AG04450 (cell line): Measurements from ENCODE around the gene CDH4. TPM values are rescaled to one million over a fixed set of nuclear protein-coding genes. Genes with fewer than 3 reads are reported as not detected.

Experiments used
- CTCF ChIA-PET: fragments of 300-600, 350-600 bp; formaldehyde crosslinking; extraction: SDS; loops from one replicate; lab custom pipeline; 2022; ENCODE audit warnings: antibody characterized with exemption, inconsistent platforms; lab: Charles Lee
- POLR2A ChIA-PET: fragments of 350-600 bp; formaldehyde crosslinking; extraction: SDS; loops from one replicate; lab custom pipeline; 2021; ENCODE audit warnings: antibody characterized with exemption, inconsistent platforms; lab: Yijun Ruan, JAX
- DNase-seq: peaks from one replicate; pipeline ENCODE4 v3.0.0-alpha.2; 2011; ENCODE audit warnings: low read depth, low spot score
- H3K27ac ChIP-seq: one replicate; pipeline ENCODE4 v1.5.1; 2012; ENCODE audit warnings: low read depth, low read length, control low read depth
- H3K27me3 ChIP-seq: one replicate; pipeline ENCODE4 v1.6.0; 2012; ENCODE audit warnings: low read length; ENCODE audit not compliant: control insufficient read depth, insufficient read depth
- H3K4me3 ChIP-seq: 2 replicates; pipeline ENCODE4 v1.5.1; 2011; ENCODE audit warnings: mild to moderate bottlenecking, low read depth, low read length, control low read depth
- H3K9me3 ChIP-seq: 2 replicates; pipeline ENCODE4 v1.5.1; 2012; ENCODE audit warnings: low read length; ENCODE audit not compliant: control insufficient read depth, insufficient read depth
- polyA plus RNA-seq: library from polyadenylated mRNA; depleted of rRNA; stranded (reverse); fragments of >200 nt; gene quantifications from 2 replicates; pipeline ENCODE4 v1.2.3, GENCODE V29; 2011
- TF ChIP-seq, protein P1 (sequence below): IDR thresholded peaks from 2 replicates; pipeline ENCODE4 v1.5.1; 2011; ENCODE audit warnings: low read depth, low read length, control low read depth, inconsistent platforms

CDH4 gene
- polyA plus RNA-seq, 1 experiment, result 1.6 TPM

DNA sequence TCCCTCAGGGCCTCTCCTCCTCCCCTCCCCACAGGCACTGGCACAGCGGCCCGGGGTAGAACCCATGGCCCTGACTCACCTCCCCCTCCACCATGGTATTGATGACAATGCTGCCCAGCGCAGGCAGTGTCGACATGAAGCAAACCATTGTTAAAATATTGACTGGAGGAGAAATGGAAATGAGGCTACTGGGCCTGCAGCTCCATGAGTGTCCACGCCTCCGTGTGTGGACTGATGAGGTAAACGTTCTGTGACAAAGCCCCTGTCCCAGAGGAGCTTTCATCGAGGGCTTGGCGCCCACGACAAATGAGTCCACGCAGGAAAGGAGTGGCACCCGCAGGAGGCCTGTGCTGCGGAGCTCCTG, 410.9 kb downstream of the CDH4 start:
- TF ChIP-seq, protein P1, sequence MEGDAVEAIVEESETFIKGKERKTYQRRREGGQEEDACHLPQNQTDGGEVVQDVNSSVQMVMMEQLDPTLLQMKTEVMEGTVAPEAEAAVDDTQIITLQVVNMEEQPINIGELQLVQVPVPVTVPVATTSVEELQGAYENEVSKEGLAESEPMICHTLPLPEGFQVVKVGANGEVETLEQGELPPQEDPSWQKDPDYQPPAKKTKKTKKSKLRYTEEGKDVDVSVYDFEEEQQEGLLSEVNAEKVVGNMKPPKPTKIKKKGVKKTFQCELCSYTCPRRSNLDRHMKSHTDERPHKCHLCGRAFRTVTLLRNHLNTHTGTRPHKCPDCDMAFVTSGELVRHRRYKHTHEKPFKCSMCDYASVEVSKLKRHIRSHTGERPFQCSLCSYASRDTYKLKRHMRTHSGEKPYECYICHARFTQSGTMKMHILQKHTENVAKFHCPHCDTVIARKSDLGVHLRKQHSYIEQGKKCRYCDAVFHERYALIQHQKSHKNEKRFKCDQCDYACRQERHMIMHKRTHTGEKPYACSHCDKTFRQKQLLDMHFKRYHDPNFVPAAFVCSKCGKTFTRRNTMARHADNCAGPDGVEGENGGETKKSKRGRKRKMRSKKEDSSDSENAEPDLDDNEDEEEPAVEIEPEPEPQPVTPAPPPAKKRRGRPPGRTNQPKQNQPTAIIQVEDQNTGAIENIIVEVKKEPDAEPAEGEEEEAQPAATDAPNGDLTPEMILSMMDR, result no peak
- no peak for DNase-seq
- no peak overlapping the region for H3K27ac ChIP-seq
- CTCF ChIA-PET, result interaction anchor here (0.5 kb wide), 1 partner anchor 259 kb away, joined by 3 read pairs; no protein-coding TSS in a partner anchor
- no peak overlapping the region for H3K4me3 ChIP-seq
- H3K9me3 ChIP-seq, result peaks cover 4% of the 10 kb centered on the region; the same call in 1 of the 2 replicates
- POLR2A ChIA-PET, result no interaction called here
- no peaks in the 10 kb centered on the region for H3K27me3 ChIP-seq

DNA sequence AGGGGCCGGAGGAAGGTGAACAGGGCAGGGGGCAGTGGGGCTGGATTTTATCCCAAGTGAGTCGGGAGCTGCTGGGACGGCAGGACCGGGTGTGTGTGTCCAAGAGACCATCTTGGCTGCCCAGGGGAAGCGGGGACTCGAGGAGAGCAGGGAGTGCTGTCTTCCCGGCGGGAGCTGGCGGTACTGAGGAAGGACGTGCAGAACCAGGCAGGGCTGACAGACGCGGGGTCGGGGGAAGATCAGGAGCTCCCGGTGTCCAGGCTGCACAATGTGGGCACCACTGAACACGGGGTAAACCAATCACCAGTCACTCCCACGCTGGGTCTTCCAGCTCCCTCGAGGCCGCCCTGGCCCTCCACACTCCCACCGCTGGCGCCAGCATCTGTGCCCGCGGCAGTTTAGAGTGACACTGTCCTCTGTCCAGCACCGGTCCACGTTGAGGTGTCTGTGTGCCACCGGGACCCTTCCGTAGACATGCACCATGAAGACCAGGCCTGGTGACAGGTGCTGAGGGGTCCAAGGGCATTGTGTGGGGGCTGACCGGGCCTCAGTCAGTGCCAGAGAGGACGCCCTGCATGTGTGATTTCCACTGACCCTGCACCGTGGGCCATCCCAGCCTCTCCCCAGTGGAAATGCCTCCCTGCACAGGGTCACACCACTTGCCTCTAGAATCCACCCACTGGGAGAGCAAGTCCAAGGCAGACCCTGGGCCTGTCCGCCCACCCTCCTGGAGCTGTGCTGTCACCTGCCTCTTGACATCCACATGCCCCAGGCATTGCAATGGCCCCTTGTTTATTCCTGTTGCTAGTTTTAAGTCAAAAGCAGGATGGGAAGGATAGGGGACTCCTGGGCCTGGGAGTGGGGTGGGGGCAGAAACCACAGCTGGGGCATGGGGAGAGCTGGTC, 411.7 kb downstream of the CDH4 start:
- H3K27me3 ChIP-seq, result no peaks in the 10 kb centered on the region
- no peak overlapping the region for H3K4me3 ChIP-seq
- H3K27ac ChIP-seq, result no peak overlapping the region
- DNase-seq, result no peak
- H3K9me3 ChIP-seq, result peaks cover 4% of the 10 kb centered on the region; the same call in 1 of the 2 replicates
- ChIA-PET CTCF (interaction anchor here (0.5 kb wide), 1 partner anchor 259 kb away, joined by 3 read pairs; no protein-coding TSS in a partner anchor), POLR2A (no interaction called here)
- TF ChIP-seq, protein P1, result no peak

DNA sequence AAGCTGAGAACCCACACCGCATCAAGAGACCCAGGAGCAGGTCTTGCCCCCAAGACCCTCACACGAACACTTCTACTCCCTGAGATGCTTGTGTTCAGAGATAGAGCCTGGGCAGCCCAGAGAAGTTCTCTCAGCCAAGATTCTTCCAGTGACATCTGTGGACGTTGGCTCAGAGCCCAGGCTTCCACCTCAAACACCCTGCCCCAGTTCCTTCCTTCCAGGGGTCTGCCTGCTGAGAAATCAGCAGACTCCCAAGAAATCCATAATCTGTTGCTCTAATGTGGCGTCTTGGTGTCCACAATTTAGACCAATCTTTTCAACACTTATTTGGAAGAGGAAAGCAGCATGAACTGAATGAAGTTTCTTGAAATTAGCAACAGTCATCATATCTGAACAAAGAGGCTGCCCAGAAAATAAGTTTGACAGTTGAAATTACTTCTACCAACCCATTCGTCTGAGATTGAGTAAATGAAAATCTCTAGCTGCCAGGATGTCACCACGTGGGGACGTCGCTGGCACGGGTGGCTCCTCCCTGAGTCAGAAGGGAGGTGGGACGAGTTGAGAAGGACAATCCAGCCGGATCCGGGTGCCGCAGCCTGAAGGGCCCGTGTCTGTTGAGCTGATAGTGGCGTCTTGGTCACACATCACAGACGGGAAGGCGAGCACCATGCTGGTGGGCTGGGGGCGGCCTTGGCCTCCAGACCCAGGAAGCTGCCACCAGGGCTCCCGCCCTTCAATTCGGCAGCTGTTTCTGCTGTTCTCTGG, 412.7 kb downstream of the CDH4 start:
- Histone ChIP-seq H3K4me3 (no peak overlapping the region), H3K9me3 (peaks cover 4% of the 10 kb centered on the region; the same call in 1 of the 2 replicates), H3K27me3 (no peaks in the 10 kb centered on the region), H3K27ac (no peak overlapping the region)
- ChIA-PET POLR2A (no interaction called here), CTCF (no interaction called here)
- DNase-seq, result no peak
- TF ChIP-seq, protein P1, result no peak

DNA sequence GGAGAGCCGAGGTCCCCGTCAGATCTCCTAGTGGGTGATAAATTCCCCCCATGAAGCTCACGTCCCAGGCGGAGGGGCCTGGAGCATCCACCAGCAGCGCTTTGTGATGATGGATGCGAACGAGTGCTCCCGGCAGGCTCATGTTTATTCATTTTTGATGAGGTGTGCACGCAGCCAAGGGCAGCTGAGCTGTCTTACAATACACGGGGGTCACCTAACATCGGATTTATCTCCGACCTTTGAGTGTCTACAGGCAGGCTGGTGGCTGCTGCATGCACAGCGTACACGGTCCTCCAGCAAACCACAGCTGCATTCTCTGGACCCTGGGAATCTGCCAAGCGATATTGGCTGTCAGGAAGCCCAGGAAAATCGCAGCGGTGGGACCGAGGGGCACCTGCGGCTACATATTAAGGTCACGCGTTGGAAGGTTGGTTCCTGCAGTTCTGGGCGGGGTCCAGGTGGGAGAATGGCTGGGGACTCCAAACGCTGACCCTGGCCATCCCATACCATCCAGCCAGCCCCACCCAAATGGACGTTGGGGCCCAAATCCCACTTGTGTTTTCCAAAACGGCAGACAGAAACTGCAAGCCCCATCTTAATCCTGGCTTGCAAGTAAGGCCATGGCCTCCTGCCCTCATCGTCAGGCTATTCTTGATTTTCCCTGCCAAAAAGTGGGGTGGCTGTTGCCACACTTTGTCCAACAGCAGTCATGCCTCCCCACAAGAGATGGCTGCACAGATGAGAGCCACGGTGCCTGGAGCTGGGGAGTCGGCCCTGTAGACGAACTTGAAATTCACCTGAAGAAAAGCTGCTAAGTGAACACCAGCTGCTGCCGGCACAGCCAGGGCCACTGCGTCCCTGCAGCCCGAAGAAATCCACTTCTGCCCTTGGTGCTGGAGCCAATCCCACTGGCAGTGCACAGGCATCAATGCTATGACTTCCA, 413.7 kb downstream of the CDH4 start:
- CTCF ChIA-PET, result interaction anchor here (0.6 kb wide), 1 partner anchor 18 kb away, joined by 3 read pairs; no protein-coding TSS in a partner anchor

More for the DNA sequence above, 413.7 kb downstream of the CDH4 start:
- POLR2A ChIA-PET, result no interaction called here
- TF ChIP-seq, protein P1, result no peak
- Histone ChIP-seq H3K27me3 (no peaks in the 10 kb centered on the region), H3K27ac (no peak overlapping the region), H3K4me3 (no peak overlapping the region), H3K9me3 (peaks cover 4% of the 10 kb centered on the region; the same call in 1 of the 2 replicates)
- DNase-seq, result no peak
